Vagina (tissue), 2 donors: Measurements from ENCODE around the gene HORMAD2. TPM values are rescaled to one million over a fixed set of nuclear protein-coding genes. Genes with fewer than 3 reads are reported as not detected.

Experiments used
- DNase-seq, 2 donors: peaks; one replicate each; pipeline ENCODE4 v3.0.0-alpha.2; 2017; ENCODE audit errors: extremely low spot score in 2 of 2
- H3K27ac ChIP-seq: fragments of 200-600 bp; sonication (generic); one replicate; pipeline ENCODE4 v1.5.1; 2019
- H3K27me3 ChIP-seq: fragments of 200-600 bp; sonication (generic); one replicate; pipeline ENCODE4 v1.5.1; 2019
- H3K36me3 ChIP-seq, 2 donors: fragments of 200-600 bp; sonication (generic); one replicate each; pipeline ENCODE4 v1.5.1; 2017 to 2019
- H3K4me1 ChIP-seq: fragments of 200-600 bp; sonication (generic); one replicate; pipeline ENCODE4 v1.5.1; 2019
- H3K4me3 ChIP-seq, 2 donors: fragments of 200-600 bp; sonication (generic); 1 replicate in 1 of 2; 2 replicates in 1 of 2; pipeline ENCODE4 v1.5.1; 2016 to 2019
- H3K9me3 ChIP-seq: fragments of 200-600 bp; sonication (generic); one replicate; pipeline ENCODE4 v1.5.1; 2019
- POLR2A ChIP-seq, 2 donors: fragments of 450-650 bp; IDR thresholded peaks; one replicate each; pipeline ENCODE4 v1.6.1; 2017; ENCODE audit warnings: antibody characterized with exemption in 2 of 2, mild to moderate bottlenecking in 2 of 2, moderate library complexity in 2 of 2
- POLR2AphosphoS5 ChIP-seq, 2 donors: sonication (generic); formaldehyde crosslinking; IDR thresholded peaks; one replicate each; pipeline ENCODE4 v1.9.0; 2017; ENCODE audit warnings: antibody characterized with exemption in 2 of 2, mild to moderate bottlenecking in 2 of 2, low read depth in 1 of 2; ENCODE audit not compliant: insufficient read depth in 1 of 2
- intact Hi-C: fragments of 100-400 bp; cut with DNase I; formaldehyde crosslinking; loops from one replicate; pipeline ENCODE4 v1.15.1; 2023
- total RNA-seq: library from RNA; depleted of rRNA; stranded (reverse); fragments of >200 nt; gene quantifications from one replicate; pipeline ENCODE4 v1.2.3, GENCODE V29; 2016
- TF ChIP-seq, protein P1 (sequence below), 3 experiments: fragments of 450-650 bp in 2 of 3; fragments of 200-600 bp in 1 of 3; sonication (generic) in 1 of 3; IDR thresholded peaks; one replicate each; pipeline ENCODE4 v1.5.1; 2017 to 2019; ENCODE audit warnings: antibody characterized with exemption in 3 of 3, mild to moderate bottlenecking in 2 of 3, moderate library complexity in 2 of 3

The HORMAD2 gene
- total RNA-seq, 1 donor from 2014 or later = not detected

DNA sequence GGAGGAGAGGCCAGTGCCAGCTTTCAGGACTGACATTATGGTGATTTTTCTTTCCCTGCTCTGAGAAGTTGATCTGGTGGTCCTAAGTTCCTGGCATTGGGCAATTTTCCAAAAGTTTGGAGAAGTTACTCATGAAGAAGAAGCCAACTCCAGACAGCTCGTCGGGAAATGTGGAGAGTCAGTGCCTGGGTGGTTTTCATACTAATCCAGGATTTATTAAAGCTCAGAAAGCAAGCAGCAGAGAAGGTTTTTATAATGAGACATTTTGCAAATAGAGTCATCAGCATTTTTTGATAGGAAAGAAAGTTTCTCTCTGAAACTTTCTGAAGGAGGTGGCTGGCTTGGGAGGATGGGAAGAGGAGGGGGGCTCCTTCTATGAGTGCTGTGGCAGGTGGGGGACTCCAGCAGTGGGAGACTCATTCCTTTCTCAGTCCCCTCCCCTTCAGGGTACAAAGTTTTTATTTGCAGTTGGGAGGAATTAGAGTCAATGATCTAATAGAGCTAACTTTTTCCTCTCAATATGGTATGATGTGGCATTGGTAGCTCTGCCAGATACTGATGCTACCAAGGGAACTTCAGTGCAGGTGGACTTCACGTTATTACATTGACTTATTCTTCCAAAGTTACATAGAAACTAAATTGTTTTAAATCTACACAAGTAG lies 110.9 kb downstream of the HORMAD2 start:
- TF ChIP-seq POLR2AphosphoS5 (IDR thresholded peaks at IDR 0.05; ENCODE audit: insufficient read depth in 1 of 2, low read depth in 1 of 2) = no peak
- TF ChIP-seq, protein P1, sequence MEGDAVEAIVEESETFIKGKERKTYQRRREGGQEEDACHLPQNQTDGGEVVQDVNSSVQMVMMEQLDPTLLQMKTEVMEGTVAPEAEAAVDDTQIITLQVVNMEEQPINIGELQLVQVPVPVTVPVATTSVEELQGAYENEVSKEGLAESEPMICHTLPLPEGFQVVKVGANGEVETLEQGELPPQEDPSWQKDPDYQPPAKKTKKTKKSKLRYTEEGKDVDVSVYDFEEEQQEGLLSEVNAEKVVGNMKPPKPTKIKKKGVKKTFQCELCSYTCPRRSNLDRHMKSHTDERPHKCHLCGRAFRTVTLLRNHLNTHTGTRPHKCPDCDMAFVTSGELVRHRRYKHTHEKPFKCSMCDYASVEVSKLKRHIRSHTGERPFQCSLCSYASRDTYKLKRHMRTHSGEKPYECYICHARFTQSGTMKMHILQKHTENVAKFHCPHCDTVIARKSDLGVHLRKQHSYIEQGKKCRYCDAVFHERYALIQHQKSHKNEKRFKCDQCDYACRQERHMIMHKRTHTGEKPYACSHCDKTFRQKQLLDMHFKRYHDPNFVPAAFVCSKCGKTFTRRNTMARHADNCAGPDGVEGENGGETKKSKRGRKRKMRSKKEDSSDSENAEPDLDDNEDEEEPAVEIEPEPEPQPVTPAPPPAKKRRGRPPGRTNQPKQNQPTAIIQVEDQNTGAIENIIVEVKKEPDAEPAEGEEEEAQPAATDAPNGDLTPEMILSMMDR (IDR thresholded peaks at IDR 0.05) = no peak
- no peaks in the 10 kb centered on the region for H3K9me3 ChIP-seq
- H3K27me3 ChIP-seq = no peaks in the 10 kb centered on the region
- intact Hi-C loops = no loop called here
- H3K4me1 ChIP-seq = peaks cover 12% of the 10 kb centered on the region
- no peak for DNase-seq
- no peaks in the 10 kb centered on the region for H3K36me3 ChIP-seq
- no peak overlapping the region for H3K4me3 ChIP-seq
- no peak overlapping the region for H3K27ac ChIP-seq

DNA sequence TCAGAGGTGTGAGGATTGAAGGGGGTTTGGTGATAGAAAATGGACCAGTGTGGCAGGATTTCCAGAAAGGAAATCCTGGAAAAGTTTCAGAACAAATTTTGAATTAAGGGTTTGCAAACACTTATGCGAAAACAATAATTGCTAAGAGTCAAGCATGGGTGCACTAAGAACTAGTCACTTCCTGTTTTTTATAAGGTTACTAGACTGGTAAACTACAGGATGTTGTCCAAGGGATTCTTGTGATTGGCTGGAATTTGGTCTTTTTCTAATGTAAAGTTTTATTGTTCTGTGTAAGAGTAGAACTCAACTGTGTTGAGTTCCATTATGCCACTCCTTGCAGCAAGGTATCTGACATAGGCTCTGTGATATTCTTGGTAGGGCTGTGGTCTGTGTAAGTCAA lies 112.2 kb downstream of the HORMAD2 start:
- Histone ChIP-seq H3K4me1 (peaks cover 24% of the 10 kb centered on the region), H3K9me3 (no peaks in the 10 kb centered on the region)
- intact Hi-C loops = no loop called here

DNA sequence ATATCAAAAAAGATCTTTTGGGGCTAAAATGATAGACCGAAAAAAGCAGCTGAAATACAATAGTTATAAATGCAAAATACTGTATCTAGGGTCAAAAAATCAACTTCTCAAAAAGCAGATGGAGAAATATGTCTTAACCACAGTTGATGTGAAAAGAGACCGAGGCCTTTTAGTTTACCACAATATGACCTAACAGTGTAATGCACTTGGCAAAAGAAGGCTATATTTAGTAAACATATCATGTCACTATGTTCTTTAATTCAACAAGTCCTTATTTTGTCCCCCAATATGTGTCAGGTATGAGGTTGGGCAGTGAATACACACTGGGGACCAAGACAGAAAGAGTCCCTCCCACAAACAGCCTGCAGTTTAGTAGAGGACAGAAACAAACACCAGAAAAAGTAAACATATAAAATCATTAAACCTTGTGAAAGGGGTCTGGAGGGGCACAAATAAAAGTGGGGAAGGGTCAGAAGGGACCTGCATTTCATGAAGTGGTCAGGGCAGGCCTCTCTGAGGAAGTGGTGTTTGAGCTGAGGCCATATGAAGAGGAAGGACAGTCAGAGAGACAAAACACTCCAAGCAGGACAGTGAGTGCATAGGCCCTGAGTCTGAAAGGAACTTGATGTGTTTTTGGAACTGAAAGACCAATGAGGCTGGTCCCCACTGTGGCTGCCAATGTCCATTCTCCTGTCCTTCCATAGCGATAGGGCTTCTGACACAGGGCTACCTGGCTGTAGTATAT lies 112.9 kb downstream of the HORMAD2 start:
- Histone ChIP-seq H3K4me3 (no peak overlapping the region), H3K9me3 (no peaks in the 10 kb centered on the region), H3K27me3 (no peaks in the 10 kb centered on the region), H3K36me3 (no peaks in the 10 kb centered on the region), H3K27ac (no peak overlapping the region), H3K4me1 (peaks cover 32% of the 10 kb centered on the region)
- intact Hi-C loops = no loop called here
- no peak for DNase-seq
- no peak for TF ChIP-seq POLR2A (IDR thresholded peaks at IDR 0.05)
- TF ChIP-seq, protein P1 (IDR thresholded peaks at IDR 0.05) = no peak
- TF ChIP-seq POLR2AphosphoS5 (IDR thresholded peaks at IDR 0.05; ENCODE audit: insufficient read depth in 1 of 2, low read depth in 1 of 2) = no peak

More for the DNA sequence above, 112.2 kb downstream of the HORMAD2 start:
- Histone ChIP-seq H3K27me3 (no peaks in the 10 kb centered on the region), H3K27ac (no peak overlapping the region), H3K36me3 (no peaks in the 10 kb centered on the region), H3K4me3 (no peak overlapping the region)
- DNase-seq = no peak
- TF ChIP-seq, protein P1 (IDR thresholded peaks at IDR 0.05) = no peak
- TF ChIP-seq POLR2A (IDR thresholded peaks at IDR 0.05) = no peak
- no peak for TF ChIP-seq POLR2AphosphoS5 (IDR thresholded peaks at IDR 0.05; ENCODE audit: insufficient read depth in 1 of 2, low read depth in 1 of 2)

DNA sequence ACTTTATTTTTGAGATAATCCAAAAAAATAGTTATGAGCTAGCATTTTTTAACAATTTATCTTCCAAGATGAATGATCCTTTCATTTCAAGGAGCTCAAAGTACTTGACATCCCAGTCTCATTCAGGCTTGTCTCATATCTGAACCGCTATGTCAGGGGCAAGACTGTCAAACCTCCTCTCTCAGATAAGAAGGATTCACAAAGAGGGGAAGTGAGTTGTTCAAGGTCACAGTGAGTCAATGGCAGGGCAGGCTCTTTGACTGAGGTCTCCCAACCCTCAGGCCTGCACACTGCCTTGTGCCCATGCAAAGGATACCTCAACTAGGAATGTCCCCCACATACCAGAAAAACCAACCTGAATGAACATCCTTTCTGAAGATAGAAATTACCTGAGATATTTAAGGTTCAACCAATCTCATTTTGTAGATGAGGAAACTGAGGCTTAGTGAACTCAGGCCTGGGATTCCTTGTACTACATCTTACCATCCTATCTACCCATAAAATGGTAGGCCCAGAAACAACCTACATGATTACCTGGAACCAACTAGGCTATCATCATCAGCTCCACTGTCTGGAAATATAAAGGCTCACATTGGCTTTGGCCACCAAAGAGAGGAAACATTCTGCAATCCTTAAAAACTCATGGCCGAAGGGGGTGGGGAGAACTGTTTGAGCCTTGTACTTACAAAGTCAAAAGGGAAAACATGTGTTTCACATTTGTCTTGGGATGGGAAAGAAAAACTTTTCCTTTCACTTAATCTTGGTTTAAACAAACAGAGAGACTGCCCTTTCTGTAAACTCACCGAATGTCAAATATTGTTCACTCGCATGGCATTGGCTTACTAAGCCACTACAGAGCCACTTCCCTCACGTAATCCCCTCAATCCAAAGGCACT lies 115.2 kb downstream of the HORMAD2 start:
- Histone ChIP-seq H3K27ac (peak overlapping the region; percentile 87), H3K27me3 (no peaks in the 10 kb centered on the region), H3K4me1 (peaks cover 39% of the 10 kb centered on the region), H3K9me3 (no peaks in the 10 kb centered on the region), H3K36me3 (no peaks in the 10 kb centered on the region), H3K4me3 (peak overlapping the region; percentile 3 to 10)
- DNase-seq = no peak
- intact Hi-C loops = no loop called here
- TF ChIP-seq POLR2AphosphoS5 (IDR thresholded peaks at IDR 0.05; ENCODE audit: insufficient read depth in 1 of 2, low read depth in 1 of 2) (no peak), POLR2A (IDR thresholded peaks at IDR 0.05) (no peak)
- TF ChIP-seq, protein P1 (IDR thresholded peaks at IDR 0.05) = no peak
